Measurements from ENCODE around the gene SPINK4. TPM values are rescaled to one million over a fixed set of nuclear protein-coding genes. Genes with fewer than 3 reads are reported as not detected.

The SPINK4 gene
- total RNA-seq, 2 donors from 2014 or later: not detected

- no peaks in the 10 kb centered on the region for H3K36me3 Mint-ChIP-seq
- no peaks in the 10 kb centered on the region for H3K4me1 Mint-ChIP-seq (ENCODE audit: low read depth in 2 of 2)
- no peaks in the 10 kb centered on the region for H3K9me3 Mint-ChIP-seq
- no peak overlapping the region for H3K4me3 Mint-ChIP-seq
- no peak overlapping the region for H3K27ac Mint-ChIP-seq
- ATAC-seq (no peak), DNase-seq (ENCODE audit: low spot score) (no peak)
- H3K27me3 Mint-ChIP-seq: peaks cover 11 to 16% of the 10 kb centered on the region in 2 donors
These were observed 5.2 kb upstream of the SPINK4 start for GRCh38 chr9:33234511-33235467.

DNA sequence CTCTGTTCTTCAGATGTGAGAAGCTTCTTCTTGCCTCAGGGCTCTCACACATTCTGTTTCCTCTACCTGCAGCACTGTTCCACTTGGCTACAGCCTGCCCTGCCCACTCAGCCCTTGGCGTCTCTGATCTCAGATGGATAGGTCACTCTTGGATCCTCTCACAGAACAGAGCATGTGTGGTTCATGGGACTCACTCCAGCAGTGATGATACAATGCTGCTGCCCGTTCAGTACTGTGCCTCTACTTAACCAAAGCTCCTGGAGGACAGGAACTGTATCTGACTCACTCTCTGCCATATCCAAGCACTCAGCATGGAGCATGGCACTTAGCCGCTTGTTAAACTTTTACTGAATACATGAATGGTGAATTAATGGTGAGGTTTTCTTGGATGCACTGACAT is 3.4 kb upstream of the SPINK4 start:
- Mint-ChIP-seq H3K27me3 (peaks cover 18 to 24% of the 10 kb centered on the region in 2 donors), H3K27ac (no peak overlapping the region), H3K9me3 (no peaks in the 10 kb centered on the region), H3K36me3 (no peaks in the 10 kb centered on the region), H3K4me1 (ENCODE audit: low read depth in 2 of 2) (no peaks in the 10 kb centered on the region), H3K4me3 (no peak overlapping the region)
- ATAC-seq: no peak
- no peak for DNase-seq (ENCODE audit: low spot score)

- Mint-ChIP-seq H3K4me1 (ENCODE audit: low read depth in 2 of 2) (no peaks in the 10 kb centered on the region), H3K27ac (no peak overlapping the region), H3K9me3 (no peaks in the 10 kb centered on the region), H3K36me3 (no peaks in the 10 kb centered on the region), H3K4me3 (no peak overlapping the region), H3K27me3 (peaks cover 9 to 10% of the 10 kb centered on the region in 2 donors)
- ATAC-seq (no peak), DNase-seq (ENCODE audit: low spot score) (no peak)
These were observed 1.3 kb downstream of the SPINK4 start for GRCh38 chr9:33241298-33241697.

DNA sequence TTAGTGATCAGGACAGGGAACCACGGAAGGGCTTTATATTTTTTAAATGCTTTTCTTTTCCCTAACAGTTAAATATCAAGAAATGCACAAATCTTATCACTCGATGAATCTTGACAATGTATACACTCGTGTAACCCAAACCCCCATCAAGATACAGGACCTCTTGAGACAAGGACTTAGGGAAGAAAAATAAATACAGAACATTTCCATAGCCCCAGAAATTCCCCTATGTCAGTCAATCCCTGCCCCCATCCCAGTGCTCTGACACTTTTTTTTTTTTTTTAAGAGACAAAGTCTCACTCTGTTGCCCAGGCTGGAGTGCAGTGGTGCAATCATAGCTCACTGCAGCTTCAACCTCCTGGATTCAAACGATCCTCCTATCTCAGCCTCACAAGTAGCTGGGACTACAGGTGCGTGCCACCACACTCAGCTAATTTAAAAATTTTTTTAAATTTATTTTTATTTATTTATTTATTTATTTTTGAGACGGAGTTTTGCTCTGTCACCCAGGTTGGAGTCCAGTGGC is 2.7 kb downstream of the SPINK4 start:
- no peak for DNase-seq (ENCODE audit: low spot score)
- no peaks in the 10 kb centered on the region for H3K4me1 Mint-ChIP-seq (ENCODE audit: low read depth in 2 of 2)
- no peak overlapping the region for H3K4me3 Mint-ChIP-seq
- no peak overlapping the region for H3K27ac Mint-ChIP-seq
- no peaks in the 10 kb centered on the region for H3K9me3 Mint-ChIP-seq
- H3K27me3 Mint-ChIP-seq: peaks cover 6 to 9% of the 10 kb centered on the region in 2 donors
- H3K36me3 Mint-ChIP-seq: no peaks in the 10 kb centered on the region
- ATAC-seq: no peak

DNA sequence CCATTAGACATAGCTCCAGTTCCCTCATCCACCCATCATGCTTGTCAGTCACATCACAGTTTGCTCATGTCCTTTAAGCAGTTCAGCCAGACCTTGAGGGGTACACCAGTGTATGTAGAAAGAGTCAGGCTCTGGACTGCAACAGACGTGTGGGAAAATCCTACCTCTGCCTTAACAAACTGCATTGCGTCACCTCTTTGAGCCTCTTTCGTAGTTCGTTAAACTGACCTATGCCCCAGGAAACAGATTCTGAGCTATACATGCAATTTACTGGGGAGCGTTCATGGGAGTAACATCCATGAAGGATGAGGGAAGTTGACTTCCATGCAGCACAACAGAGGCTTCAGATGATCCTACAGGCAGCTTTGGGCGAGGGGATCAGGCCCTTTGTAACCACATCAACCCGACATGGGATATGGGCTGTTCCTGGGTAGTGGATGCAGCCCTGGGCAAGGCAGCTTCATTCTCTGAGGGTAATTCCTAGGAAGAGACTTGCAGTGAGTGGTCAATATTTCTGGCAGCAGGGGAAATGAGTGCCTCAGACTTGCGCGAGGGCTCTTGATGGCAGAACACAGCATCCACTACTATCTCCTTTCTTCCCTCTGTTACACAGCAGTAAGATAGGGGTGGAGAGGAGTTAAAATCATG is 4.3 kb downstream of the SPINK4 start:
- H3K9me3 Mint-ChIP-seq: no peaks in the 10 kb centered on the region
- no peak overlapping the region for H3K4me3 Mint-ChIP-seq
- H3K36me3 Mint-ChIP-seq: no peaks in the 10 kb centered on the region
- DNase-seq (ENCODE audit: low spot score) (no peak), ATAC-seq (no peak)
- H3K4me1 Mint-ChIP-seq (ENCODE audit: low read depth in 2 of 2): no peaks in the 10 kb centered on the region
- no peak overlapping the region for H3K27ac Mint-ChIP-seq
- peaks cover 6 to 9% of the 10 kb centered on the region in 2 donors for H3K27me3 Mint-ChIP-seq

GRCh38 chr9:33245341-33245740 is 5.4 kb downstream of the SPINK4 start:
- Mint-ChIP-seq H3K36me3 (no peaks in the 10 kb centered on the region), H3K27me3 (peaks cover 6 to 8% of the 10 kb centered on the region in 2 donors), H3K9me3 (no peaks in the 10 kb centered on the region), H3K4me3 (no peak overlapping the region), H3K27ac (no peak overlapping the region), H3K4me1 (ENCODE audit: low read depth in 2 of 2) (peaks cover 0 to 8% of the 10 kb centered on the region in 2 donors)
- ATAC-seq: no peak
- DNase-seq (ENCODE audit: low spot score): no peak

DNA sequence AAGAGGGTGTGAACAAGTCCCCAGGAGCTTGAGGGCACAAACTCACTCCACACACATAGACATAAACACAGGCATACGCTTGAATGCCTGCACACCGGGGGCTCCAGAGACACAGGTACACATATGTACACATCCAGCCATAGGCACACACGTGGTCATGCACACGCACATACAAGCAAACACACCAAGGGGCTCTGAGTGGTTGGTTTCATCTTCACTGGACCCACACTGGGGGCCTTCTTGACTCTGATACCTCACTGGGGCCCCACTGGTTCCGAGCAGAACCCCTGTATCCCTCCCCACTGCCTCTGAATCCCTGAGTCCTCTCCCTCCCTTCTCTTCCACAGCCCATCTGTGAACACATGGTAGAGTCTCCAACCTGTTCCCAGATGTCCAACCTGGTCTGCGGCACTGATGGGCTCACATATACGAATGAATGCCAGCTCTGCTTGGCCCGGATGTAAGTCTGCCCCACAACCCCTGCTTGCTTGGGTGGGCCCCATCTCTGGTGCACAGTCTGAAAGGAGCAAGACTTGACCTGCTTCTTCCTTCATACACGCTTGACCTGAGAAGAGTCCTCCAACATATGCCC is 6.4 kb downstream of the SPINK4 start:
- Mint-ChIP-seq H3K4me3 (no peak overlapping the region), H3K4me1 (ENCODE audit: low read depth in 2 of 2) (peaks cover 0 to 8% of the 10 kb centered on the region in 2 donors), H3K9me3 (no peaks in the 10 kb centered on the region), H3K27ac (no peak overlapping the region), H3K27me3 (no peaks in the 10 kb centered on the region), H3K36me3 (no peaks in the 10 kb centered on the region)
- DNase-seq (ENCODE audit: low spot score) (no peak), ATAC-seq (no peak)

DNA sequence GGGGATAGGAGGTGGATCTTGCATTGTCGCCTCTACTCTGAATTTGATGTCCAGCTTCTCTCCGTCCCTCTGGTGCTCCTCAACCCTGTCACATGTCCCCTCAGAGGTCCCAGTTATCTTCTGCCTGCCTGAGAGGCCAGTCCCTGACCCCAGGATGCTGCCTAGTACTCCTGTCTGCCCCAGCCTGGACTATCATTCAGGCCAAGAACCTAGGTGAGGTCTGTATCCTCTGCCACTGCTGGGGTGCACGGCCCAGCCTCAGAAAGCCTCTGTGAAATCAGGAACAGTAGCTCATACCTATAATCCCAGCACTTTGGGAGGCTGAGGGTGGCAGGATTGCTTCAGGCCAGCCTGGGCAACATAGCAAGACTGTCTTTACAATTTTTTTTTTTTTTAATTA is 8.6 kb downstream of the SPINK4 start:
- H3K36me3 Mint-ChIP-seq: peaks cover 7% of the 10 kb centered on the region
- no peaks in the 10 kb centered on the region for H3K9me3 Mint-ChIP-seq
- H3K27me3 Mint-ChIP-seq: no peaks in the 10 kb centered on the region
- H3K4me1 Mint-ChIP-seq (ENCODE audit: low read depth in 2 of 2): peaks cover 0 to 8% of the 10 kb centered on the region in 2 donors
- H3K4me3 Mint-ChIP-seq: no peak overlapping the region
- peak in 1 of 2 donors; percentile 40 for ATAC-seq
- no peak for DNase-seq (ENCODE audit: low spot score)
- no peak overlapping the region for H3K27ac Mint-ChIP-seq

GRCh38 chr9:33249087-33249658 is 9.2 kb downstream of the SPINK4 start:
- H3K27ac Mint-ChIP-seq: no peak overlapping the region
- peak in 1 of 2 donors; percentile 34 for ATAC-seq
- H3K27me3 Mint-ChIP-seq: no peaks in the 10 kb centered on the region
- no peak overlapping the region for H3K4me3 Mint-ChIP-seq
- H3K36me3 Mint-ChIP-seq: peaks cover 7% of the 10 kb centered on the region
- H3K4me1 Mint-ChIP-seq (ENCODE audit: low read depth in 2 of 2): peaks cover 0 to 8% of the 10 kb centered on the region in 2 donors
- no peaks in the 10 kb centered on the region for H3K9me3 Mint-ChIP-seq
- DNase-seq (ENCODE audit: low spot score): no peak

- no peak overlapping the region for H3K4me3 Mint-ChIP-seq
- H3K4me1 Mint-ChIP-seq (ENCODE audit: low read depth in 2 of 2): peaks cover 0 to 8% of the 10 kb centered on the region in 2 donors
- DNase-seq (ENCODE audit: low spot score): no peak
- no peak for ATAC-seq
- H3K36me3 Mint-ChIP-seq: peaks cover 7% of the 10 kb centered on the region
- H3K27ac Mint-ChIP-seq: no peak overlapping the region
- H3K27me3 Mint-ChIP-seq: no peaks in the 10 kb centered on the region
- H3K9me3 Mint-ChIP-seq: no peaks in the 10 kb centered on the region
These were observed 10.0 kb downstream of the SPINK4 start for GRCh38 chr9:33249983-33250382.

DNA sequence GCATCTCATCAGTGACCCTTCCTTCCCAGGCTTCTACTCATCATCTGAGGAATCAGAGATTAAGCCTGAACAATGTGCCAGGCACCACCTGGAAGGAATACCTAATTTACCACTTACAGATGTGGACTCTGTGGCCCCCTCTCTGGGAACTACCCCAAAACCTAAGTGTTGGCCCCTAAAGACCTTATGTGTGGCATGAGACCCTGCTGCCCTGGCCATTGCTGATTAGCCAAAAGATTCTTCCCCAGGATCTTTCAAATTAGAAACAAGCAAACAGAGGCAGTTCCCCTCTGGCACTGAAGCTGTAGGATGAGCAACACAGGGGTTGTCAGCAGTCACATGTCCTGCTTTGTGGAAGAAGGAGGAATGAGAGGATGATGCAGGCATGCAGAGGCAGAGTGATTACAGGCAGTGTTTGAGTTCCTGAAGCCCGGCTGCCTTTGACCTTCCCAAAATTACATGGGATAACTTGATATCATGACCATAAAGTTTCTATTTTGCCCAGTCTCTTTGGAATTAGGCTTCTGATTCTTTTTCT is 10.6 kb downstream of the SPINK4 start:
- H3K9me3 Mint-ChIP-seq: no peaks in the 10 kb centered on the region
- H3K4me3 Mint-ChIP-seq: no peak overlapping the region
- no peak for ATAC-seq
- no peaks in the 10 kb centered on the region for H3K27me3 Mint-ChIP-seq
- H3K27ac Mint-ChIP-seq: no peak overlapping the region
- H3K4me1 Mint-ChIP-seq (ENCODE audit: low read depth in 2 of 2): peaks cover 0 to 8% of the 10 kb centered on the region in 2 donors
- DNase-seq (ENCODE audit: low spot score): no peak
- peaks cover 9% of the 10 kb centered on the region for H3K36me3 Mint-ChIP-seq

GRCh38 chr9:33254211-33254610 is 14.2 kb downstream of the SPINK4 start:
- ATAC-seq: no peak
- H3K4me3 Mint-ChIP-seq: no peak overlapping the region
- H3K27ac Mint-ChIP-seq: no peak overlapping the region
- H3K9me3 Mint-ChIP-seq: no peaks in the 10 kb centered on the region
- peaks cover 25% of the 10 kb centered on the region for H3K36me3 Mint-ChIP-seq
- H3K4me1 Mint-ChIP-seq (ENCODE audit: low read depth in 2 of 2): peaks cover 0 to 8% of the 10 kb centered on the region in 2 donors
- no peak for DNase-seq (ENCODE audit: low spot score)
- H3K27me3 Mint-ChIP-seq: no peaks in the 10 kb centered on the region

DNA sequence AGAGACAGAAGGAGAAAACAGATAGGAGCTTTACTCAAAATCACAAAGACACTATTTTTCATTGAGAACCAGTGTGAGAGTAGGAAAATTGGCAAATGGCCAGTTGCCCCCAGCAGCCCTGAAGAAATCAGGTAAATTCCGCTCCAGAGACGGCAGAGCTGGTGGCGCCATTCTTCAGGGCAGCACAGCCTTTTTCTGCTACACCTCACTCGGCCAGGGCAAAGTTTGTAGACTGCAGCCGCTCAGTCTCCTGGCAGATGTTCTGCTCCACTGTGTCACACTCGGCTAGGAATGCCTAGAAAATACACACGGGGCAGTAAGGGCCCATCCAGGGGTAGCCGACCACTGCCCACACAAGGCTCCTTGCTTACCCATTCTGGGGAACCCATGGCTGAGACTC is 15.0 kb downstream of the SPINK4 start:
- Mint-ChIP-seq H3K36me3 (peaks cover 31% of the 10 kb centered on the region), H3K4me3 (no peak overlapping the region), H3K27me3 (no peaks in the 10 kb centered on the region), H3K27ac (no peak overlapping the region), H3K4me1 (ENCODE audit: low read depth in 2 of 2) (peaks cover 0 to 2% of the 10 kb centered on the region in 2 donors), H3K9me3 (no peaks in the 10 kb centered on the region)
- ATAC-seq (no peak), DNase-seq (ENCODE audit: low spot score) (no peak)
